ENCODE data around the gene ENAH. TPM values are rescaled to one million over a fixed set of nuclear protein-coding genes. Genes with fewer than 3 reads are reported as not detected.

The ENAH gene
- total and polyA plus RNA-seq, 8 donors, result 8.0 to 62.8 (median 31.9) TPM

DNA sequence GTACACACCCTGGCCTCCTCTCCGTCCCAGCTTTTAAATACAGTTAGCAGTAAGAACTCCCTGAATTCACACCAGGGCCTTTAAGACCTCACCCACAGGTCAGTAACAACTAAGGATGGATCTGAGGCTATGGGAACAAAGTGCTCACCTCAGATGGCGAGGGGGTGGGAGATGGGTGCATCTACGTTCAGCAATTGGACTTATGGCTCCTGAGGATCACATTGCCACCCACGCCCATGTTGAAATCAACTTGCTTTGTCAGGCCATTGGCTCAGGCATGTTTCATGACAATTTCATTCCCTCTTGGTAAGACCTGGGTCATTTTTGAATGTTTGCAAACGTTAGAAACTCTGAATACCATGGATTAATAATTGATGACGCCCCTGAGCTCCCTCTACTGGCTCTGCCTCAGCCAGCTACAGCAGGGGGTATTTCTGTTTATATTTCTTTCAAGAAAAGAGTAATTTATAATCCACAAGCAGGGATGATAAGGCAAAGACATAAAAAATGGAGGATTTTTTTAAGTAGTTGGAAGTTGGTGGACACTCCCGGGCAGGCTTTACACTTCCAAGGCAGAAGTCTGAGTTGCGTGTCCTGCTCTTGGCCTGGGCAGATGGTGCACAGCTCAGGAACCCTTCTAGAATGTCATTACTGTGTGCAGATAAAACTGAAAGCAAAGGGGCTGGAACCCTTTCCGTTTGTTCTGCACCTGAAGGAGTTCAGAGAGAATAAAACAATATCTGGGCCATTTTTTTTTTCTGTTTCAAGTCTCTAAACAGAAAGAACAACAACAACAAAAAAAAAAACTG lies 211.4 kb downstream of the ENAH start:
- Histone ChIP-seq H3K4me3 (no peak overlapping the region), H3K9me3 (no peaks in the 10 kb centered on the region), H3K4me1 (peaks cover 18 to 43% (median 28%) of the 10 kb centered on the region in 3 donors), H3K27me3 (no peaks in the 10 kb centered on the region), H3K36me3 (no peaks in the 10 kb centered on the region), H3K27ac (peak overlapping the region; percentile 40 to 80 (median 68))
- peak in 2 of 4 donors; percentile 11 to 30 for TF ChIP-seq CTCF (IDR thresholded peaks at IDR 0.05)
- FAIRE-seq, result no peak
- 25 to 26% methylated on average over 9 of the region's 9 CpGs for WGBS, 2 donors
- ATAC-seq, result peak; percentile 77 to 86 (median 80)
- DNase-seq, result peak in 2 of 6 donors; percentile 59 to 66
- intact Hi-C loops (cut with DNase I), result loop anchor here in 1 of 3 donors (10.0 kb wide), 1 partner anchor 127 kb away; no protein-coding TSS in a partner anchor

- no peak for FAIRE-seq
- H3K27ac ChIP-seq, result peak overlapping the region; percentile 24 to 80 (median 68)
- peak; percentile 35 to 58 (median 56) for ATAC-seq
These were observed 212.3 kb downstream of the ENAH start for GRCh38 chr1:225440380-225441221.

GRCh38 chr1:225437710-225438437 lies 215.0 kb downstream of the ENAH start:
- FAIRE-seq, result no peak
- no peak for DNase-seq
- no peaks in the 10 kb centered on the region for H3K36me3 ChIP-seq
- no peak overlapping the region for H3K4me3 ChIP-seq
- no peaks in the 10 kb centered on the region for H3K9me3 ChIP-seq
- no peak overlapping the region for H3K27ac ChIP-seq
- intact Hi-C loops (cut with DNase I), result no loop called here
- peaks cover 13 to 28% (median 24%) of the 10 kb centered on the region in 3 donors for H3K4me1 ChIP-seq
- 78 to 88% methylated on average over 5 of the region's 5 CpGs for WGBS, 2 donors
- no peaks in the 10 kb centered on the region for H3K27me3 ChIP-seq
- no peak for ATAC-seq
- no peak for TF ChIP-seq CTCF (IDR thresholded peaks at IDR 0.05)

More at GRCh38 chr1:225440380-225441221, 212.3 kb downstream of the ENAH start:
- peak in 2 of 6 donors; percentile 46 to 48 for DNase-seq
- H3K9me3 ChIP-seq, result no peaks in the 10 kb centered on the region
- WGBS, 2 donors, result 25 to 30% methylated on average over 4 of the region's 4 CpGs
- H3K27me3 ChIP-seq, result no peaks in the 10 kb centered on the region
- intact Hi-C loops (cut with DNase I), result loop anchor here in 1 of 3 donors (10.0 kb wide), 1 partner anchor 126 kb away; no protein-coding TSS in a partner anchor
- no peak overlapping the region for H3K4me3 ChIP-seq
- H3K36me3 ChIP-seq, result no peaks in the 10 kb centered on the region
- TF ChIP-seq CTCF (IDR thresholded peaks at IDR 0.05), result no peak
- peaks cover 18 to 38% (median 28%) of the 10 kb centered on the region in 3 donors for H3K4me1 ChIP-seq

Other genes with a start within 250 kb of the ENAH start
- 10 to 100 TPM; 18.3 to 31.6 (median 19.9) TPM for gene LBR, start 225.1 kb downstream of the ENAH start, total RNA-seq
- 10 to 100 TPM; 12.3 to 17.0 TPM for gene LBR, start 225.1 kb downstream of the ENAH start, polyA plus RNA-seq
- gene SRP9, start 124.7 kb upstream of the ENAH start, total RNA-seq, result 100 to 1,000 TPM in 1 of 6 donors, 10 to 100 TPM in 5; 63.0 to 102 (median 89.5) TPM
- 100 to 1,000 TPM in 1 of 2 donors, 10 to 100 TPM in 1; 78.0 to 145 TPM for gene SRP9, start 124.7 kb upstream of the ENAH start, polyA plus RNA-seq
- 100 to 1,000 TPM in 5 of 6 donors, 10 to 100 TPM in 1; 87.2 to 168 (median 144) TPM for gene EPHX1, start 157.0 kb upstream of the ENAH start, total RNA-seq
- 10 to 100 TPM; 26.1 to 58.0 TPM for gene EPHX1, start 157.0 kb upstream of the ENAH start, polyA plus RNA-seq
- gene TMEM63A, start 229.3 kb upstream of the ENAH start, total RNA-seq, result 100 to 1,000 TPM in 1 of 6 donors, 10 to 100 TPM in 5; 56.3 to 124 (median 76.4) TPM
- 100 to 1,000 TPM in 1 of 2 donors, 10 to 100 TPM in 1; 88.9 to 185 TPM for gene TMEM63A, start 229.3 kb upstream of the ENAH start, polyA plus RNA-seq
- 100 to 1,000 TPM in 1 of 6 donors, 10 to 100 TPM in 4, 1 to 10 TPM in 1; 4.1 to 146 (median 55.9) TPM for gene LEFTY1, start 236.0 kb upstream of the ENAH start, total RNA-seq
- 10 to 100 TPM in 1 of 2 donors, 1 to 10 TPM in 1; 8.4 to 57.6 TPM for gene LEFTY1, start 236.0 kb upstream of the ENAH start, polyA plus RNA-seq

Data from pancreas (tissue), 10 donors.